ENCODE data around the gene DMRTC2. TPM values are rescaled to one million over a fixed set of nuclear protein-coding genes. Genes with fewer than 3 reads are reported as not detected.

DMRTC2 gene
- not detected in 2 replicates for total RNA-seq
- polyA plus RNA-seq, result not detected in 2 replicates

GRCh38 chr19:41845001-41845050, at the start of gene DMRTC2:
TSS of gene DMRTC2 (plus strand) at chr19:41845042. CDS start at chr19:41847429, 2,387 bp downstream.
- no peaks in the 10 kb centered on the region for H3K36me3 ChIP-seq
- DNase-seq (ENCODE audit: low read depth in 1 of 2, low spot score in 1 of 2), result no peak
- H3K27ac ChIP-seq, result no peak within 1 kb of the TSS
- no peaks in the 10 kb centered on the region for H3K27me3 ChIP-seq
- H3K4me3 ChIP-seq, result no peak within 1 kb of the TSS
- no peaks in the 10 kb centered on the region for H3K4me1 ChIP-seq (ENCODE audit: low read depth)
- no peaks in the 10 kb centered on the region for H3K9me3 ChIP-seq (ENCODE audit: low read depth)
- no peak for TF ChIP-seq CTCF (IDR thresholded peaks at IDR 0.05; ENCODE audit: low read depth, low read length)

GRCh38 chr19:41796362-41796761, 48.5 kb upstream of the DMRTC2 start, which contains the start of gene CEACAM3:
TSS of gene CEACAM3 (plus strand) at chr19:41796587. CDS start at chr19:41796678, 91 bp downstream.
- Histone ChIP-seq H3K36me3 (no peaks in the 10 kb centered on the region), H3K9me3 (ENCODE audit: low read depth) (no peaks in the 10 kb centered on the region), H3K27me3 (no peaks in the 10 kb centered on the region), H3K27ac (no peak within 1 kb of the TSS), H3K4me3 (no peak within 1 kb of the TSS), H3K4me1 (ENCODE audit: low read depth) (no peaks in the 10 kb centered on the region)
- no peak for DNase-seq (ENCODE audit: low read depth in 1 of 2, low spot score in 1 of 2)
- no peak for TF ChIP-seq CTCF (IDR thresholded peaks at IDR 0.05; ENCODE audit: low read depth, low read length)

GRCh38 chr19:41796901-41797300, 47.9 kb upstream of the DMRTC2 start:
- Histone ChIP-seq H3K4me3 (no peak overlapping the region), H3K9me3 (ENCODE audit: low read depth) (no peaks in the 10 kb centered on the region), H3K4me1 (ENCODE audit: low read depth) (no peaks in the 10 kb centered on the region), H3K27ac (no peak overlapping the region), H3K27me3 (no peaks in the 10 kb centered on the region), H3K36me3 (no peaks in the 10 kb centered on the region)
- no peak for TF ChIP-seq CTCF (IDR thresholded peaks at IDR 0.05; ENCODE audit: low read depth, low read length)
- no peak for DNase-seq (ENCODE audit: low read depth in 1 of 2, low spot score in 1 of 2)

GRCh38 chr19:41799444-41800000, 45.3 kb upstream of the DMRTC2 start:
- Histone ChIP-seq H3K4me3 (no peak overlapping the region), H3K36me3 (no peaks in the 10 kb centered on the region), H3K4me1 (ENCODE audit: low read depth) (no peaks in the 10 kb centered on the region), H3K27ac (no peak overlapping the region), H3K27me3 (no peaks in the 10 kb centered on the region), H3K9me3 (ENCODE audit: low read depth) (no peaks in the 10 kb centered on the region)
- no peak for TF ChIP-seq CTCF (IDR thresholded peaks at IDR 0.05; ENCODE audit: low read depth, low read length)
- DNase-seq (ENCODE audit: low read depth in 1 of 2, low spot score in 1 of 2), result no peak

- no peaks in the 10 kb centered on the region for H3K4me1 ChIP-seq (ENCODE audit: low read depth)
- DNase-seq (ENCODE audit: low read depth in 1 of 2, low spot score in 1 of 2), result no peak
- TF ChIP-seq CTCF (IDR thresholded peaks at IDR 0.05; ENCODE audit: low read depth, low read length), result no peak
Observed at GRCh38 chr19:41801031-41801430, 43.8 kb upstream of the DMRTC2 start.

GRCh38 chr19:41801792-41802211, 43.0 kb upstream of the DMRTC2 start:
- H3K27ac ChIP-seq, result no peak overlapping the region
- no peaks in the 10 kb centered on the region for H3K27me3 ChIP-seq
- H3K4me1 ChIP-seq (ENCODE audit: low read depth), result no peaks in the 10 kb centered on the region
- no peak for DNase-seq (ENCODE audit: low read depth in 1 of 2, low spot score in 1 of 2)
- TF ChIP-seq CTCF (IDR thresholded peaks at IDR 0.05; ENCODE audit: low read depth, low read length), result no peak
- no peak overlapping the region for H3K4me3 ChIP-seq
- no peaks in the 10 kb centered on the region for H3K9me3 ChIP-seq (ENCODE audit: low read depth)
- no peaks in the 10 kb centered on the region for H3K36me3 ChIP-seq

More at GRCh38 chr19:41801031-41801430, 43.8 kb upstream of the DMRTC2 start:
- no peak overlapping the region for H3K4me3 ChIP-seq
- no peaks in the 10 kb centered on the region for H3K36me3 ChIP-seq
- no peaks in the 10 kb centered on the region for H3K9me3 ChIP-seq (ENCODE audit: low read depth)
- no peak overlapping the region for H3K27ac ChIP-seq
- H3K27me3 ChIP-seq, result no peaks in the 10 kb centered on the region
